ENCODE measurements around the gene TDRKH. TPM values are rescaled to one million over a fixed set of nuclear protein-coding genes. Genes with fewer than 3 reads are reported as not detected.

TDRKH gene
- total RNA-seq, 1 donor from 2014 or later = 6.8 TPM

- TF ChIP-seq CTCF (IDR thresholded peaks at IDR 0.05; ENCODE audit: insufficient read depth, low read length, severe bottlenecking) = no peak
- DNase-seq (ENCODE audit: low read depth) = no peak
- no peak for FAIRE-seq
- Histone ChIP-seq H3K27me3 (ENCODE audit: control insufficient read depth, insufficient read depth, low read length) (no peaks in the 10 kb centered on the region), H3K36me3 (ENCODE audit: control insufficient read depth, insufficient read depth, low read length) (no peaks in the 10 kb centered on the region), H3K4me3 (ENCODE audit: low read depth, low read length) (no peak overlapping the region)
Measured at GRCh38 chr1:151837197-151837596, 46.9 kb upstream of the TDRKH start.

- TF ChIP-seq CTCF (IDR thresholded peaks at IDR 0.05; ENCODE audit: insufficient read depth, low read length, severe bottlenecking) = no peak
- H3K4me3 ChIP-seq (ENCODE audit: low read depth, low read length) = no peak overlapping the region
- FAIRE-seq = no peak
- no peak for DNase-seq (ENCODE audit: low read depth)
- no peaks in the 10 kb centered on the region for H3K27me3 ChIP-seq (ENCODE audit: control insufficient read depth, insufficient read depth, low read length)
- no peaks in the 10 kb centered on the region for H3K36me3 ChIP-seq (ENCODE audit: control insufficient read depth, insufficient read depth, low read length)
Measured at GRCh38 chr1:151835596-151835995, 45.3 kb upstream of the TDRKH start.

- Histone ChIP-seq H3K27me3 (ENCODE audit: control insufficient read depth, insufficient read depth, low read length) (no peaks in the 10 kb centered on the region), H3K4me3 (ENCODE audit: low read depth, low read length) (no peak overlapping the region), H3K36me3 (ENCODE audit: control insufficient read depth, insufficient read depth, low read length) (no peaks in the 10 kb centered on the region)
- TF ChIP-seq CTCF (IDR thresholded peaks at IDR 0.05; ENCODE audit: insufficient read depth, low read length, severe bottlenecking) = no peak
- FAIRE-seq (no peak), DNase-seq (ENCODE audit: low read depth) (no peak)
Measured at GRCh38 chr1:151834239-151834638, 43.9 kb upstream of the TDRKH start.

GRCh38 chr1:151833172-151833900 lies 43.0 kb upstream of the TDRKH start:
- peak; percentile 43 for FAIRE-seq
- DNase-seq (ENCODE audit: low read depth) = no peak
- TF ChIP-seq CTCF (IDR thresholded peaks at IDR 0.05; ENCODE audit: insufficient read depth, low read length, severe bottlenecking) = no peak

GRCh38 chr1:151832318-151832980 lies 42.1 kb upstream of the TDRKH start:
- Histone ChIP-seq H3K36me3 (ENCODE audit: control insufficient read depth, insufficient read depth, low read length) (no peaks in the 10 kb centered on the region), H3K4me3 (ENCODE audit: low read depth, low read length) (no peak overlapping the region), H3K27me3 (ENCODE audit: control insufficient read depth, insufficient read depth, low read length) (no peaks in the 10 kb centered on the region)
- DNase-seq (ENCODE audit: low read depth) = peak; percentile 58
- TF ChIP-seq CTCF (IDR thresholded peaks at IDR 0.05; ENCODE audit: insufficient read depth, low read length, severe bottlenecking) = no peak
- no peak for FAIRE-seq

More at GRCh38 chr1:151833172-151833900, 43.0 kb upstream of the TDRKH start:
- Histone ChIP-seq H3K4me3 (ENCODE audit: low read depth, low read length) (no peak overlapping the region), H3K27me3 (ENCODE audit: control insufficient read depth, insufficient read depth, low read length) (no peaks in the 10 kb centered on the region), H3K36me3 (ENCODE audit: control insufficient read depth, insufficient read depth, low read length) (no peaks in the 10 kb centered on the region)
